BJ (cell line): ENCODE results near the gene PALLD. TPM values are rescaled to one million over a fixed set of nuclear protein-coding genes. Genes with fewer than 3 reads are reported as not detected.

Source experiments
- CTCF ChIA-PET: fragments of 350-600 bp; formaldehyde crosslinking; extraction: SDS; loops from one replicate; lab custom pipeline; 2021; ENCODE audit warnings: antibody characterized with exemption, inconsistent platforms; lab: Yijun Ruan, JAX
- POLR2A ChIA-PET: fragments of 300-600 bp; sonication (Branson Sonifier 250); formaldehyde crosslinking; extraction: SDS; loops from one replicate; lab custom pipeline; 2021; ENCODE audit warnings: antibody characterized with exemption; lab: Charles Lee
- DNase-seq: peaks from one replicate; pipeline ENCODE4 v3.0.0-alpha.2; 2011; ENCODE audit warnings: low read depth
- H3K27me3 ChIP-seq: 2 replicates; pipeline ENCODE4 v1.6.0; 2011; ENCODE audit warnings: low read length; ENCODE audit not compliant: control insufficient read depth, insufficient read depth
- H3K36me3 ChIP-seq: 2 replicates; pipeline ENCODE4 v1.5.1; 2011; ENCODE audit warnings: low read length; ENCODE audit not compliant: control insufficient read depth, insufficient read depth
- H3K4me3 ChIP-seq: 2 replicates; pipeline ENCODE4 v1.5.1; 2011; ENCODE audit warnings: low read depth, mild to moderate bottlenecking, control low read depth, low read length
- polyA plus RNA-seq: library from polyadenylated mRNA; depleted of rRNA; stranded (reverse); fragments of >200 nt; gene quantifications from 2 replicates; pipeline ENCODE4 v1.2.3, GENCODE V29; 2011
- TF ChIP-seq, protein P1 (sequence below): IDR thresholded peaks from 2 replicates; pipeline ENCODE4 v1.5.1; 2011; ENCODE audit warnings: low read depth, mild to moderate bottlenecking, control low read depth, inconsistent platforms, low read length, moderate library complexity; ENCODE audit not compliant: insufficient read depth

The PALLD gene
- polyA plus RNA-seq, 1 experiment: 30.3 TPM

- Histone ChIP-seq H3K4me3 (no peak overlapping the region), H3K27me3 (no peaks in the 10 kb centered on the region), H3K36me3 (no peaks in the 10 kb centered on the region)
- POLR2A ChIA-PET: no interaction called here
- CTCF ChIA-PET: interaction anchor here (0.9 to 5.9 kb wide), 2 partner anchors 9 to 14 kb away, joined by 3 to 26 read pairs; no protein-coding TSS in a partner anchor
- TF ChIP-seq, protein P1, sequence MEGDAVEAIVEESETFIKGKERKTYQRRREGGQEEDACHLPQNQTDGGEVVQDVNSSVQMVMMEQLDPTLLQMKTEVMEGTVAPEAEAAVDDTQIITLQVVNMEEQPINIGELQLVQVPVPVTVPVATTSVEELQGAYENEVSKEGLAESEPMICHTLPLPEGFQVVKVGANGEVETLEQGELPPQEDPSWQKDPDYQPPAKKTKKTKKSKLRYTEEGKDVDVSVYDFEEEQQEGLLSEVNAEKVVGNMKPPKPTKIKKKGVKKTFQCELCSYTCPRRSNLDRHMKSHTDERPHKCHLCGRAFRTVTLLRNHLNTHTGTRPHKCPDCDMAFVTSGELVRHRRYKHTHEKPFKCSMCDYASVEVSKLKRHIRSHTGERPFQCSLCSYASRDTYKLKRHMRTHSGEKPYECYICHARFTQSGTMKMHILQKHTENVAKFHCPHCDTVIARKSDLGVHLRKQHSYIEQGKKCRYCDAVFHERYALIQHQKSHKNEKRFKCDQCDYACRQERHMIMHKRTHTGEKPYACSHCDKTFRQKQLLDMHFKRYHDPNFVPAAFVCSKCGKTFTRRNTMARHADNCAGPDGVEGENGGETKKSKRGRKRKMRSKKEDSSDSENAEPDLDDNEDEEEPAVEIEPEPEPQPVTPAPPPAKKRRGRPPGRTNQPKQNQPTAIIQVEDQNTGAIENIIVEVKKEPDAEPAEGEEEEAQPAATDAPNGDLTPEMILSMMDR: no peak
- peak; percentile 36 for DNase-seq
These were observed 27.2 kb downstream of the PALLD start for GRCh38 chr4:168524006-168524405.

DNA sequence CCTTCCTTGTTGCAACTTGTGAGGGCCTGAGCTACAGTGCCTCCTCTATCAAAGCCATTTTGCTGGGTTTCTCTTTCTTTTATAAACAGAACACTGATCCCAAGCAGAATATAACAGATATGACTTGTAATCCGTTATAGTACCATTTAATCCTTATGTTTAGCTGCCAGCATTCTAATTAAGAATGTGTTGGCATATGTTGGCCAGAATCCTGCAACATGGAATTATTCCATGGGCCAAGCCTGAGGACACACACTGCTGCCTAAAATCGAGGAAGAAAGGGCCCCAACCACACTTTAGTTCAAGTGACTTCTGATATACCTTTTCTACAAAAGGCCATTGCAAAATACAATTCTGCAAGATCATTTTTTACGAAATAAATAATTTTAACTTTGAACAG lies 28.0 kb downstream of the PALLD start:
- Histone ChIP-seq H3K27me3 (no peaks in the 10 kb centered on the region), H3K4me3 (no peak overlapping the region), H3K36me3 (no peaks in the 10 kb centered on the region)
- TF ChIP-seq, protein P1: no peak
- no peak for DNase-seq
- ChIA-PET CTCF (interaction anchor here (0.7 to 5.9 kb wide), 2 partner anchors 10 to 14 kb away, joined by 3 to 26 read pairs; no protein-coding TSS in a partner anchor), POLR2A (interaction anchor here (0.6 kb wide), 1 partner anchor 375 kb away, joined by 9 read pairs; no protein-coding TSS in a partner anchor)

GRCh38 chr4:168527560-168527959 lies 30.7 kb downstream of the PALLD start:
- H3K27me3 ChIP-seq: no peaks in the 10 kb centered on the region
- H3K36me3 ChIP-seq: no peaks in the 10 kb centered on the region
- POLR2A ChIA-PET: no interaction called here
- H3K4me3 ChIP-seq: no peak overlapping the region
- no peak for DNase-seq
- TF ChIP-seq, protein P1: no peak
- CTCF ChIA-PET: interaction anchor here (5.9 kb wide), 1 partner anchor 13 kb away, joined by 26 read pairs; no protein-coding TSS in a partner anchor

DNA sequence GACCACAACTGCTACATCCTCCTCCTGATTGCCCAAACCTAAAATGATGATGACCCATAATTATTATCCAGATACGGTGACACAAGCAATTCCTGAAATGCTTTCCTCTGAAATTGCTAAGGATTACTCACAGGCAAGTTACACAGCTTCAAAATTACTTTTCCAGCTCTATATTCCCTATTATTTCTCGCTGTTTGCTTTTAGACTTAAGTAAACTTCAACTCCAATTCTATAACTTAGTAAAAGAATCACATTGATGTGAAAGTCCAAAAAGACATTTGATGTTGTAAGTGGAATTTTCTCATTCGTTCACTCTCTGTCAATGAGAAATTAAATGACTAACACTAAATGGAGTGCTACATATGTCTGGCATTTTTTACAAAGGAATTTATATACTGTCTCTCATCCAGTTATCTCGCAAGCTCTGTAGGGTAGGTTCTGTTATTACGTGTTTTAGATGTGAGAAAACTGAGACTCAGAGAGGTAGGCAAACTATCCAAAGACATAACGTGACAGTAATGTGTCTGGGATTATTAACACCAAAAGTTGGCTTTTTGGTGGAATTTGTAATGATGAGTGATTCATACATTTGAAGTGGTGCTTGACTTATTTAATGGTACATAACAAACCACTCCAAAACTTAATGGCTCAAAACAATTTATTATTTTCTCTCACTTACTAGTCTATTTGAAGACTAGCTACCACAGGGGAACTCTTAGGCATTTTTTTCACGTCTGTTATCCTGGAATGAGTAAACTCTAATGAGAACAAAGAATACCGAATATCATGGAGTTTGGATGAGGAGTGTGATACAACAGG lies 31.5 kb downstream of the PALLD start:
- DNase-seq: no peak
- TF ChIP-seq, protein P1: no peak
- CTCF ChIA-PET: interaction anchor here (1.5 kb wide), 1 partner anchor 393 kb away, joined by 3 read pairs; no protein-coding TSS in a partner anchor
- Histone ChIP-seq H3K36me3 (no peaks in the 10 kb centered on the region), H3K4me3 (no peak overlapping the region), H3K27me3 (no peaks in the 10 kb centered on the region)
- POLR2A ChIA-PET: no interaction called here

DNA sequence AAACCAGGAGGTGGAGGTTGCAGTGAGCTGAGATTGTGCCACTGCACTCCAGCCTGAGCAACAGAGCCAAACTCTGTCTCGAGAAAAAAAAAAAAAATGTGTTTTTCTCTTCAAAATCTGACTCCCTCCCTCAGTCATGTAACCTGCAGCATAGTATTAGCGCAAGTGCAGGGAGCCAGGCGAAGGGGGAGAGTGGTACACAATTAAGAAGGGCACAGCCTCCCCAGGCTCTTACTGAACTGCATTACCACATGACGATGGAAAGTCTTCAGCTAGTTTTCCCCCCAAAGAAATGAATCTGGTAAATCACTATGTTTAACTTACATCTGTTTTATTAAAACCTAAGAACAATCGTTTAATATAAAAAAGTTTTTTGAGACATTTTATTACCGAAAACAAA lies 32.4 kb downstream of the PALLD start:
- TF ChIP-seq, protein P1: no peak
- H3K27me3 ChIP-seq: no peaks in the 10 kb centered on the region
- POLR2A ChIA-PET: no interaction called here
- CTCF ChIA-PET: interaction anchor here (0.8 to 1.5 kb wide), 2 partner anchors 199 to 392 kb away, joined by 3 read pairs; no protein-coding TSS in a partner anchor
- no peak overlapping the region for H3K4me3 ChIP-seq
- no peak for DNase-seq
- no peaks in the 10 kb centered on the region for H3K36me3 ChIP-seq
